Stomach (tissue), 4 donors: ENCODE data around the gene CRTAC1.

Source experiments
- CTCF ChIP-seq, 7 experiments: fragments of 450-650 bp in 4 of 7; fragments of 200-600 bp in 3 of 7; sonication (generic) in 3 of 7; IDR thresholded peaks; one replicate each; pipeline ENCODE4 v1.5.1; 2016 to 2019; ENCODE audit warnings: antibody characterized with exemption in 7 of 7, control low read depth in 2 of 7, mild to moderate bottlenecking in 1 of 7
- POLR2A ChIP-seq, 4 donors: fragments of 450-650 bp; IDR thresholded peaks; one replicate each; pipeline ENCODE4 v1.6.1; 2016; ENCODE audit warnings: antibody characterized with exemption in 4 of 4, control low read depth in 2 of 4, mild to moderate bottlenecking in 1 of 4, moderate library complexity in 1 of 4
- POLR2AphosphoS5 ChIP-seq, 3 donors: sonication (generic); formaldehyde crosslinking; IDR thresholded peaks; one replicate each; pipeline ENCODE4 v1.6.1; 2016; ENCODE audit warnings: antibody characterized with exemption in 3 of 3

- TF ChIP-seq CTCF (IDR thresholded peaks at IDR 0.05) (no peak), POLR2A (IDR thresholded peaks at IDR 0.05) (no peak), POLR2AphosphoS5 (IDR thresholded peaks at IDR 0.05) (no peak)
These were observed 104.4 kb downstream of the CRTAC1 start for GRCh38 chr10:97926055-97926454.
